Stimulated activated CD4-positive, alpha-beta T cell treated with anti-CD3 and anti-CD28 coated beads, Interleukin-1b, Interleukin-23, amount 100 ng/mL, for 4 hours (primary cell): ENCODE measurements around the gene PCNT.

Experiments
- DNase-seq, 2 donors: peaks; one replicate each; pipeline ENCODE4 v3.0.0-alpha.2; 2020; ENCODE audit warnings: low read depth in 2 of 2

The PCNT gene

DNA sequence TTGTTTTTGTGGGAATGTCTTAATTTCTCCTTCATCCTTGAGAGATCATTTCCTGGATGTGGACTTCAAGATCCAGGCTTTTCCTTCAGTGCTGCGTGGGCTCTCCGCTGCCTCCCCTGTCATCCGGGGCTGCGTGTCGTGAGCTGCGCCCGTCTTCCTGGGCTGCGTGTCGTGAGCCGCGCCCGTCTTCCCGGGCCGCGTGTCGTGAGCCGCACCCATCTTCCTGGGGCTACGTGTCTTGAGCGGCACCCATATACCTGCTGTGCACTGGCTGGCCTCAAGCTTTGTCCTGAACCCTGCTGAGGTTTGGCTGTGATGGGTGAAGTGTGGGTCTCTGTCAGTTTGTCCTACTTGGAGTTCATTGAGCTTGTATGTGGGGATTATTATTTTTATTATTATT lies 55.1 kb downstream of the PCNT start:
- no peak for DNase-seq

DNA sequence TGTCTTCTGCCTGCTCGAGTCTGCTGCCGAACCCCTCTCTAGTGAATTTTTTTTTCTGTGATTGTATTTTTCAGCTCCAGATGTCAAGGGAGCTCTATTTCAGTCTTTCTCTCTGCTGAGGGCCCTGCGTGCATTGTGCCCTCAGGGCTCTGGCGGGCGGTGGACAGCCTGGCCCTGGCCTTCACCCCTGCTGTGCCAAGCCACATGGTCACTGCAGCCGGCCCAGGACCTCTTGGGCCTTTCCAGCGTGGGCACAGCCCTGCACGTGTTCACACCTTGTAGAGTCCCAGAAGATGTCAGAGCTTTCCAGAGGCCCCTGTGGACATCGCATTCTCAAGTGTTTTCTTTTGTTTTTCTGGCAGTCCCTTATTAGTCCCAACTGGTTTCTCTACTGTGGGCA lies 55.7 kb downstream of the PCNT start:
- no peak for DNase-seq

DNA sequence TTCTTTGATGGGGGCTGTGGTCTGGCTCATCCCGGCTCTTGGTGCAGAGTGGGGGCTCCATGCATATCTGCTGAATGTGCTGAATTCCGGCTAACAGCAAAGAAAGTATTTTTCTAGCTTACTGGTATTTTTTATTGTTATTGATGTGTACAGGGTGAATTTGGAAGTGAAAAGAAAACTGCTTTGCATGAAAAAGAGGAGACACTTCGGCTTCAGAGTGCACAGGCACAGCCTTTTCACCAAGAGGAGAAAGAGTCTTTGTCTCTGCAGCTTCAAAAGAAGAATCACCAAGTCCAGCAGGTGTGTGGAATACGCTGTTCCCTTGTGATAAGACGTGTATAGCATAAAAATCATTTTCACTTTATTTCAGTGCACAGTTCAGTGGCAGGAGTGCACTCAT lies 57.6 kb downstream of the PCNT start:
- no peak for DNase-seq

DNA sequence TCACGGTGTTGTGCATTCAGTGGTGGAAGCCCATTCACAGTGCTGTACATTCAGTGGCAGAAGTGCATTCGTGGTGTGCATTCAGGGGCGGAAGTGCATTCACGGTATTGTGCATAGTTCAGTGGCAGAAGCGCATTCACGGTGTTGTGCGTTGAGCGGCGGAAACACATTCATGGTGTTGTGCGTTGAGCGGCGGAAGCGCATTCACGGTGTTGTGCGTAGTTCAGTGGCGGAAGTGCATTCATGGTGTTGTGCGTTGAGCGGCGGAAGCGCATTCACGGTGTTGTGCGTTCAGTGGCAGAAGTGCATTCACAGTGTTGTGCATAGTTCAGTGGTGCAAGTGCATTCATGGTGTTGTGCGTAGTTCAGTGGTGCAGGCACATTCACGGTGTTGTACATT lies 60.6 kb downstream of the PCNT start:
- no peak for DNase-seq

DNA sequence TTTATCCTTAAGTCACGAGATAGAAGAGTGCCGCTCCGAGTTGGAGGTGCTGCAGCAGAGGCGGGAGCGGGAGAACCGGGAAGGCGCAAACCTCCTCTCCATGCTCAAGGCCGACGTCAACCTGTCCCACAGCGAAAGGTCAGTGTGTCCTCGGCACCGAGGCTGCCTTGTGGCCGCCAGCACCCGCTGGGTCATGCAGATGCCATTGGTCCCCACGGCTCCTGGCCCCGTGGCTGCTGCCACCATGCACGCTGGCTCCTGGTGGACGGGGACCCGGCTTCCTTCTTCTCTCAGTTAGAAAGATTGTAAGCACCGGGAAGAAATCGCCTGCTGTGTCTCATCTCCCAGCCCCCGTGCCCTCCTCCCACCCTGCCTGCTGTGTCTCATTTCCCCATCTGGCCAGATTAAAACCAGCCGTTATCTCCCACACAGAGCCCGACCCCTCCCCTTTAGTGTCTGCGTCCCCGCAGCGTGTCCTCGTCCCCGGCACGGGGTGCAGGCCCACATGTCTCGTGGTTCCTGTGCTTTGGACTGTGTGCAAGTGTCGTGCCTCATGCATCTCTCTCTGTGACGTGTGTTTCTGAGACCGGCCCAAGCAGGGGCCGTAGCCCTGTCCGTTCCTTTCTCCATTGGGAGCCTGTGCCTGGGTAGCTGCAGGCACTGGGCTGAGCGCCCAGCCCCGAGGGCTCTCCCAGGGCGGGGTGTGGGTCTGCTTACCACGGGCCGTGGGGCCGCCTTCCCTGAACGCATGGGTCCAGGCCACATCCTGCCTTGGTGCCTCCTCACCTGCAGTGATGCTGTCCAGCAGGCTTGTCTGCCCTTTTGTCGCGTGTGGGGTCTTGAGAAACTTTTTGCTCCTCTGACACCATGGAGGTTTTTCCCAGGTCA lies 62.1 kb downstream of the PCNT start:
- DNase-seq, result no peak

DNA sequence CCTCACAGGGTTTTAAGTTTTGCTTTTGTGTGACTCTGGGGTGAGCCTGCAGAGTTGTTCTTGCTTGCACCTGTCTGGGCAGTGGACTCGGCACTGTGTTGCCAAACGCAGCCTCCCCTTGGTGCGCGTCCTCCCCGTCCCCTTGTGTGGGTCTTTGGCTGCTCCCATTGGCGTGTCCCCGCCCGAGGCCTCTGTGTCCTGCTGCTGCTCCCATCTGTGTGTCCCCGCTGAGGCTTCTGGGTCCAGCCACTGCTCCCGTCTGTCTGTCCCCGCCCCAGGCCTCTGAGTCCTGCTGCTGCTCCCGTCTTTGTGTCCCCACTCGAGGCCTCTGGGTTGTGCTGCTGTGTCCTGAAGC lies 62.8 kb downstream of the PCNT start:
- DNase-seq, result no peak

DNA sequence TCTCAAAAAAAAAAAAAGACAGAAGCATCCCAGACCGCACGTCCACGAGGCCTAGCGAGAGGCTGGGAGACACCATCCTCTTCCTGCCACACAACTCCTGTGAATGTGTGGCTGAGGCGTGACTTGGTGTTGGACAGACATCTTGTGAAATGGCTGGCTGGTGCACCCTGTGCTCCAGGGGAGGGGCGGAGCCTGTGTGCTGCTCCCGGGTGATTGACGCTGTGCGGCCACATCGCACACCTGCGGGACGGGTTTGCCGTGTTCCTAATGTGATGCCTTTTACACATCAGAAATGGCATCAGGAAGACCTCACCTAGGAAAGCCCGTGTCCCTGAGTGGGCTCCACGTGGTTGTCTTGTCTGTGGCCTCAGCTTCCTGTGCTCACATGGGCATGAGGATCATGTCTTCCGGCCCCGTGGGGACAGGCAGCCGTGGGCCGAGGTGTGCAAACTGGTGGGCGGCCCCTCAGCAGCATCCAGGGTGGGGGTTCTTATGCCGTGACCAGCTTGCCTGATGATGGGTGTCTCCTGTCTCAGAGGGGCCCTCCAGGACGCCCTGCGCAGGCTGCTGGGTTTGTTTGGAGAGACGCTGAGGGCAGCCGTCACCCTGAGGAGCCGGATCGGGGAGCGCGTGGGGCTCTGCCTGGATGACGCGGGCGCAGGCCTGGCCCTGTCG lies 64.4 kb downstream of the PCNT start:
- no peak for DNase-seq

DNA sequence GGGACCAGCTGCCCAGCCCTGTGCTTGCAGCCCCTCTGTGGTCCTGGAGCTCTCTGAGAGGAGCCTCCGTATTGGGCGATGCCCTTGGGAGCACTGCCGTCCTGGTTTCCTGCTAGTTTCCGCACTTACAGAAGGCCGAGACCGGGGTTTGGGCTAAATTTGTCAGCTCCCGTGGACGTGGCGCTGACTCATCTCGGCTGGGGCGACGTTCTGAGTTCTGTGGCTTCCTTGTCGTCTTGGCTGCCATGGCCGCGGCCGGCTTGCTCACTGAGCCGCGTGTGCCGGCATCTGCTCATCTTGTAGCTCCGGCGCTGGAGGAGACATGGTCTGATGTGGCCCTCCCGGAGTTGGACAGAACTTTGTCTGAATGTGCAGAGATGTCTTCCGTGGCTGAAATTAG lies 64.9 kb downstream of the PCNT start:
- DNase-seq, result no peak

DNA sequence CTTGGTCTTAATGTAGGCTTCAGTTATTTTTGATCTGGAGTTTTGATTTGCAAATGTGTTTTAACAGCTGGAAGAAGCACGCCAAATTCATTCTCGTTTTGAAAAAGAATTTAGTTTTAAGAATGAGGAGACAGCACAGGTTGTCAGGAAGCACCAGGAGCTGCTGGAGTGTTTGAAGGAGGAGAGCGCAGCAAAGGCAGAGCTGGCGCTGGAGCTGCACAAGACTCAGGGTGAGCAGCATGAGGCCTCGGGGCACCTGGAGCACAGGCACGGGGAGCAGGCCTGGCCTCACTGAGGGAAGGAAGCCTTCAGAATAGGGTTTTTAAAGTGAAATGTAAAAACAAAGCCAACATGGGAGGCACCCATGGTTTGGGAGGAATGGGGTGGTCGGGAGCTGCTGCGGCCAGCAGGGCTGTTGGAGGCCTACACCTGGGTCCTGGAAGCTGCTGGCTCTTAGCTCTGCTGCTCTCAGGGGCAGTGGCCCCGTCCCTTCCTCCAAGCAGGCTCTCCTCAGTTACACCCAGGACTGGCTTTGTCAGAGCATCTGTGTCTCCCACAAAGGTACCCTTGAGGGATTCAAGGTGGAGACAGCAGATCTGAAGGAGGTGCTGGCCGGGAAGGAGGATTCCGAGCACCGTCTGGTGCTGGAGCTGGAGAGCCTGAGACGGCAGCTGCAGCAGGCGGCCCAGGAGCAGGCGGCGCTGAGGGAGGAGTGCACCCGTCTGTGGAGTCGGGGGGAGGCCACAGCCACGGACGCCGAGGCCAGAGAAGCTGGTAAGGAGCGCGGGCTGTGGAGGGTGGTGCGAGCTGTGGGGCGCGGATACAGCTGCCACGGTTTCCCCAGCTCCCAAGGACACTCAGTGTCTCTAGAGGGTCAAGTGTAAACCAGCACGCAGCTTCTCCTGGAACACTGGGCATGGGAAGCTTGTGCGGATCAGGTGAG lies 66.9 kb downstream of the PCNT start:
- DNase-seq, result no peak

DNA sequence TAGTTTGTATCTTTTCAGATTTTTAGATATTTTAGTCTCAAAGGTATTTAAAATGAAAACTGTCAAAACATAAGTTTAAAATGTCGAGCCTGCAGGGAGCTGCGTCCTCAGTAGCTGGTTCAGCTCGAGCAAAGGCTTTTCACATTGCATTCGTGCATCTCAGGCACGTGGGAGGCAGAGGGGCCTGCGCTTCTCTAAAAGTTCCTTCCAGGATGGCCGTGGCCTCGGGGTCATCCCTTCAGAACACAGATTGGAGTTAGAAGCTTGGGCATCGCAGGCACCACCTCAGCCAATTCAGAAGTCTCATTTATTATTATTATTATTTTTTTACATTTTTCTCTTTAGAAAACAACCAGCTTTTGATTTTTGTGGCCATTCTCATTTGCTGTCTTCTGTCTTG lies 67.8 kb downstream of the PCNT start:
- DNase-seq, result no peak

DNA sequence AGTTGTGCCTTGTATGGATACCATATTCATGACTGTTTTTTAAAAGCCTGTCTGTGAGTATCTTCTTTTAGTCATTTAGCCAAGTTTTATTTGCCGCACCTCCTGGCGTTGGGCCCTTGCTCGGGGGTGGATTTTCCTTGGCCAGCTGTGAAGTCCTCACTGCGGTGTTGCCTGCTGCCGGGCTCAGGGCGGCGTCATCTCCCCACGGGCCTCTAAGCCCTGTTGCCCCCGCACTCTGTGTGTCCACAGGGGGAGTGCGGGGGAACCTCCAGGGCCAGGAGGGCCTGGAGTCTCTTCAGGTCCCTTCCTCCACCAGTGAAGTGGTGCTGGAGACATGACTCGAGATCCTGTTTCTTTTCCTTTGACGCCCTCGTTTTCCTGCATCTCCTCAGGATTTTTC lies 69.0 kb downstream of the PCNT start:
- DNase-seq, result no peak

DNA sequence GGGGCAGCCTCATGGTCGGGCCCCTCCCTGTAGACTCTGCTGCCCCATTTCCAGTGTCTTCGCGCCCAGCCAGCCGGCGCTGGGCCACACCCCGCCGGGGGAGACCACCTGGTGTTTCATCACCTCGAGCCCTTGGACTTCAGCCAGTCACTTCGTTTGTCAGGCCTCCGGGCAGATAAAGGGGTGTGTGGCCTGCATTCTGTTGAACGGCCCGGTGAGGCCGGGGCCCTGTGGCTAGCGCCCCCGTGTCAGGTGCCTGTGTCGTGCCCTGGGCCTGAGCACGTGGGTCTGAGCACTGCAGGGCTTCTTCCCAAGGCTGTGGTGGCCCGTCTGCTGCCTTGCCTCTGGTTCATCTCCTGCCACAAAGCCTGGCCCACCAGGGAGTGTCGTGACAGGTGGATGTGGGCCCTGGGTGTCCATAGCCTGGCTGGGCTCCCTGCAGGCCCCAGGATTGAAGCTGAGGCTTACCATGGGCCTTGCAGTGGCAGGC lies 69.5 kb downstream of the PCNT start:
- no peak for DNase-seq

DNA sequence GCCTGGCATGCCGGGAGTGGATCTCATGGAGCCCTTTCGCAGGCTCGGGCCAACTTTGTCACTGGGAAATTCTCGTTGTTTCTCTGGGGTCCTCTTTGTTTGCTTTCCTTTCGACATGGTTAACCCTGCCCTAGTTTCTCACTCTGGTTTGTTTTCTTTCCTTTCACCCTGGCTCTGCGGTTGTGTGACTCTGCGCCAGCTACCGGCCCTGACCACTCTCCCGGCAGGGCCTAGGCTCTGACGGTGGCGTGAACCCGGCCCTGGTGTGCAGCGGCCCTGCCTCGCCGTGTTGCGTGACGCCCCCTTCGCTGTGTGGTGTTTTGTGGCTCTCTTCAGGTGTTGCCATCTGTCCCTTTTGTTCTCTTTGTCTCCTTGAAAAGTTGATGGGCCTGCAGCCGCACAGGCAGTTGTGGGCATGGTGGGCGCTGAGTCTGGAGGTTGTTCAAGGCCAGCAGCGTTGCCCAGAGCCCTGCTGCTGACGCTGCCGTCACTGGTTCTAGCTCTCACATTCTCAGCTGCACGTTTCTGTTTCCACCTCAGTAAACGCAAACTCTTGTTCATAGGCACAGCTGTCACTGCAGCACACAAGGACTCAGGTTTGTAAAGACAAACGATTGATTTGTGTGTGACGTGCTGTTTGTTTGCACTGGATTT lies 70.1 kb downstream of the PCNT start:
- DNase-seq, result no peak

DNA sequence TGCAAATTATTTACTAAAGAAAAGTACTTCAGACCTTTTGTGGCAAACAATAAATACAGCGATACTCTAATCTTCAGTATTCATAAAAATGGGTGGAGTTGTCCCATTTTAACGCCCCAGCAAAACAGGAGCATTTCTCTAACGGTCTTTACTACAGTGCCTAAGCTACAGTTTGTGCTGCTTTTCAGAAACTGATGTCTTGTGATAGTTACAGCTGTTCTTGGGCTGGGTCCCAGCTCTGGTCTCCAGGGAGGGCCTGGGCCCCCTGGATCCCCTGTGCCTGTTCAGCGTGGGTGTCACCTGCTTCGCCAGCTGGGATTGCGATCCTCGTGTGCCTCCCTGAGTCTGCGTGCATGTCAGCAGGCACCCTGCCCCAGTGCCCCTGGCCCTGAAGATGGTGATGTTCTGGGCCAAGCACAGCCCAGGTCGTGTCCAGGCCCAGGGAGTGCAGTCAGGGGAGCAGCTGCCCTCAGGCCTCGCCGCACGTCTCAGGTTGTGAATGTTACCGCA lies 70.7 kb downstream of the PCNT start:
- no peak for DNase-seq

DNA sequence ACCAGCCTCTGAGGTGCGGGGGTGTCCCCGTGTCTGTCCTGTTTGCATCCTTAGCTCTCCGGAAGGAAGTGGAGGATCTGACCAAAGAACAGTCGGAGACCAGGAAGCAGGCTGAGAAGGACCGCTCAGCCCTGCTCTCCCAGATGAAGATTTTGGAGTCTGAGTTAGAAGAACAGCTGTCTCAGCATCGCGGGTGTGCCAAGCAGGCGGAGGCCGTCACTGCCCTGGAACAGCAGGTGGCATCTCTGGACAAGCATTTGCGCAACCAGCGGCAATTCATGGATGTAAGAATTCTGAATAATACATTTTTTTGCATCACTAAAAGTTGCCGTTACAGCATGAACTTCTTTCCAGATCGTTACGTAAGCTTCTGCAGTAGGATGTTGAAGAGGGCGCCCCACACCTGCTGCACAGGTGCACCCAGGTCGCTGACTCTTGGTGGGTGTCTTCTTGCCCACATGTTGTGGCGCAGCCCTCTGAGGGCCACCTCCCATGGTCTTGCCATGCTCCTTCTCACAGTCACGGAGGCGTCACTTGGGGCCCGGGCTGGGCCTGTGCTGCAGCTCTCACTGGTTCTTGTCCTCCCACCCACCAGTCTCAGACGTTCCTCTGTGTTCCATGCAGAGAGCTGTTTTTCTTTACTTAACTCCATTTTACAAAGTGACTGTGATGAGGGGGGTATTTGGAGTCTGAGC lies 73.4 kb downstream of the PCNT start:
- no peak for DNase-seq

DNA sequence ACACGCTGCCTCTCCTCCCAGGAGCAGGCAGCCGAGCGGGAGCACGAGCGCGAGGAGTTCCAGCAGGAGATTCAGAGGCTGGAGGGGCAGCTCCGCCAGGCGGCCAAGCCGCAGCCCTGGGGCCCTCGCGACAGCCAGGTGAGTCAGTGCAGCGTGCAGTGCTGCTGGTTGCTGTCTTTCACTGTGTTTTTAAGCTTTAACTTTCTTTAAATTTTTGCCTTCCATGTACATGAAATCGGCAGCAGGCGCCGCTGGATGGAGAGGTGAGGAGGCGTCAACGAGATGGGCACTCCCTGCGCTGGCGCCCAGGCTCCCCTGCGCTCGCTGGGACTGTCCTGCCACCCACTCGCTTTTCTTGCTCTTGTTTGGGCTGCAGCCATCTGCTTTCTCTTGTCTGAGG lies 74.0 kb downstream of the PCNT start:
- DNase-seq, result no peak

DNA sequence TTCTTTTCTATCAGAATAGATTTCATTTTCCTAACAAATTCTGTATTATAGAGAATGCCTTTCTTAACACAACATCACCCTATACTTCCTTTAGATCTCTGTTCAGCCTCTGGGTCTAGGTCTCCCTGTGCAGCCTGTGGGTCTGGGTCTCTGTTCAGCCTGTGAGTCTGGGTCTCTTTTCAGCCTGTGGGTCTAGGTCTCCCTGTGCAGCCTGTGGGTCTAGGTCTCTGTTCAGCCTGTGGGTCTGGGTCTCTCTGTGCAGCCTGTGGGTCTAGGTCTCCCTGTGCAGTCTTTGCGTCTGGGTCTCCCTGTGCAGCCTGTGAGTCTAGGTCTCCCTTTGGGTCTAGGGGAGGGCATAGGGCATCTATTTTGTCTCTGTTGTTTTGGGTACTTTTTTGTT lies 75.2 kb downstream of the PCNT start:
- DNase-seq, result no peak

DNA sequence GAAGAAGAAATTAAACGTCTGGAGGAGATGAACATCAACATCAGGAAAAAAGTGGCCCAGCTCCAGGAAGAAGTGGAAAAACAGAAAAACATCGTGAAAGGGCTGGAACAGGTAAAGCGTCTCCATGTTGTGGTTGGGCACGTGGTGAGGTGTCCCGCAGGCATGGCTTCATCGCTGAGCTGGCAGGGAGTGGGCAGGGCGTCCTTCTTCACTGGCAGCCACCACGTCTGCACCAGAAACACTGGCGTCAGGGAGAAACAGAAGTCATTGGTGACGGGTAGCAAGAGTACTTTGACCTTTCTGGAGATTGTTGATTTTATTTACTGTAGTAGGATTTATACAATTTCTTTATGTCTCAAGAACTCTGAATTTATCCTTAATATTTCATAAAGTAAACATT lies 75.7 kb downstream of the PCNT start:
- no peak for DNase-seq

DNA sequence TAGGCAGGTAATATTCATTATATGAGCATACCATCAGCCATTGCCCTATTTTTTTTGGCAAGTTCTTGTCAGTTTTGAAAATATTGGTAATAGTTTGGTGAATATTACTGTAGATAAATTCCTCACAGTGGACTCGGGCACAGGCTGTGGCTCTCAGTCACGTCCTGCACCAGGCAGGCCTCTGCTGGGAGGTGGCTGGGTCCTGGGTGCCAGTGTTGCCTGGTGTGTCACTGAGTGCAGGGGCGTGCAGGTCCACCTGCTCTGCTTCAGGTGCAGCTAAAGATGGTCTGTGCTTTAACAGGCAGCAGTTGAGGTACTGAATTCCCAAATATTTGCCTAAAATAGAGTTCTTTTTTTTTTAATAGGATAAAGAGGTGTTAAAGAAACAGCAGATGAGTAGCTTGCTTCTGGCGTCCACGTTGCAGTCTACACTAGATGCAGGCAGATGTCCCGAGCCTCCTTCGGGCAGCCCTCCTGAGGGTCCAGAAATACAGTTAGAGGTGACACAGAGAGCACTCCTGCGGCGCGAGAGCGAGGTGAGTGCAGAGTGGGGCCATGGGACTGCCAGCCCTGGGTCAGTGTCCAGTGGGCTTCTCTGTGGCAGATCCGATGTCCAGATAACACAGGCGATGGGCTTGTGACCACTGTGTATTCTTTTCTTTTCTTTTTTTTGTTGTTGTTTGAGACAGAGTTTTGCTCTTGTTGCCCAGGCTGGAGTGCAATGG lies 77.4 kb downstream of the PCNT start:
- no peak for DNase-seq

DNA sequence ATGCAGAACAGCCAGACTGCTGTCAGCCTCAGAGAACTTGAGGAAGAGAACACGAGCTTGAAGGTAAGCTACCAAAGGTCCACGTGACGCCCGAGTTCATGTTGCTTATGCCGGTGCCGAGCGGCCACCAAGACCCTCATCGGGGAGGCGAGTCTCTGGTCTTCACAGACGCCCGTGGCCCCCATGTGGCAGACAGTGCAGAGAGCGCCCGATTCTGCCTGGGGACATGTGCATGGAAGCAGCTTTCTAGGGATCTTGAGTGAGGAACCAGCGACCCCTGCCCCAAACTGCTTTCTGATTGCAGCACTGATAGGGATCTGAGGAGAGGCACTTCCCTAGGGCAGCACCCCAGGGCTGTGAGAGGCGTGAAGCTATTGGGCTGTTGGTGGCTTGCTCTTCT lies 78.5 kb downstream of the PCNT start:
- no peak for DNase-seq
